HG03196 (cell line): ENCODE data around the gene STX1B.
"Not testable (repeated sequence)": the region's sequence is repeated elsewhere in the genome, so short reads cannot be mapped to it uniquely, and the experiment has no call there.

ENCODE experiments used
- ATAC-seq: cut with Tn5 transposase; IDR thresholded peaks from one replicate; pipeline ENCODE4 v1.9.1; 2021; ENCODE audit not compliant: unreplicated experiment

Gene STX1B

DNA sequence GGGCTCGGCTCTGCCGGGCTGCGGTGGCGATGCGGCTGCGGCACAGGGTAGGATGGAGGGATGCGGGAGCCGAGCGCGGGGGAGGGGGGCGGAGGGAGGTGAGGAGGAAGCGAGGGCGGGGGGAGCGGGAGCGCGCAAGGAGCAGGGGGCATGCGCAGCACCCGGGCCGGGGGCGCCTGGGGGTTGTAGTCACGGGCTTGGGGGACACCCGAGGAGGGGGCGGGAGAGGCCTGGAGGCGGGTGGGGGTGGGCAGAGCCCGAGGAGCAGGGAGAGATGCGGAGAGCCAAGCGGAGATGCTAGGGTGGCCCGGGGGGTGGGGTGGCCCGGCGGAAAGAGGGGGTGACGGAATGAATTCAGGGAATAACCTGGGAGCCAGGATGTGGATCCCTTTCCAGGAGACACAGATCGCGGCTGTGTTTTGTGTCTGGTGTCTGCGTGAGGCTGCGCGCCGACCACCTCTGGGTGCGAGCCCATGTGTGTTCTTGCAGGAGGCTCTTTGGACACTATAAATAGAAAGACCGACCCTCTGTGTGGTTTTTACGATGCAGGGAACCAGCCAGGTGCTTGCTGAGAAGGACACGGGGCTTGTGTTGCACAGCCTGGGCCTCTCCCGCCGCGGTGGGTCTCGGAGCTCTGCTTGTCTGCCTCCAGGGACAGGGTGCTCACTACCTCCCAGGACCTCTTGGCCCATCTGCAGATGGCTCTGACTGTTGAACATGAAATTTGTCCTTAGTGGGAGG, at the start of gene STX1B:
STX1B (minus strand) TSS at position 54 of the 741 bp plus-strand sequence. CDS start 242 bp downstream, outside the sequence.
- no peak for ATAC-seq

DNA sequence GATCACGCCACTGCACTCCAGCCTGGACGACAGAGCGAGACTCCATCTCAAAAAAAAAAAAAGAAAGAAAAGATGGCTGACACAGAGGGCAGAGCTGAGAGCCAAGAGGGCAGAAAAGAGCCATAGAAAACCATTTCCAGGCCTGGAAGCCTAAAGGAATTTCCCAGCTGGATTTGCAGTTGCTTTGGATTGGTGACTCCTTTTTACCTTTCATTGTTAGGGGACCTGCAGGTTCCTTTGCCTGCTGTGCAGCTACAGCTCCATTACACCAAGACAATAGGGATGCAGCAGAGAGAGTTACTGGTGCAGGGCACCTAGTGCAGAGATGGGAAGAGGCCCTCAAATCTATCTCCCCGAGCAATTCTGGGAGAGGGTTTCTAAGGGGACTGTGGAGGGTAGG, 45.2 kb upstream of the STX1B start:
- ATAC-seq: no peak

DNA sequence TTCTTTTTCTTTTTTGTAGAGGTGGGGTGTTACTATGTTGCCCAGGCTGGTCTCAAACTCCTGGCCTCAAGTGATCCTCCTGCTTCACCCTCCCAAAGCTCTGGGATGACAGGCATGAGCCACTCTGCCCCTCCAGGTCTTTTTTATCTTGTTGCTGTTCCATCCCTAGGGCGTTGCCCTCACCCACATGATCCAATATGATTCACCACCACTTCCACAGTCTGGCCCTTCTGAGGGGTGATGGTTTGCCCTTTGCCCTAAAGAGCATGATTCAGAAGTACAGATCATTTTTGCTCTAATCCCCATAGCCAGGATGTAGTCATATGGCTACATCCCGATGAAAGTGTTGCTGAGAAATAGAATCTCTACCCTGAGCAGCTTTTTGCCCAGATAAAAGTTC, 41.7 kb upstream of the STX1B start:
- ATAC-seq: no peak

DNA sequence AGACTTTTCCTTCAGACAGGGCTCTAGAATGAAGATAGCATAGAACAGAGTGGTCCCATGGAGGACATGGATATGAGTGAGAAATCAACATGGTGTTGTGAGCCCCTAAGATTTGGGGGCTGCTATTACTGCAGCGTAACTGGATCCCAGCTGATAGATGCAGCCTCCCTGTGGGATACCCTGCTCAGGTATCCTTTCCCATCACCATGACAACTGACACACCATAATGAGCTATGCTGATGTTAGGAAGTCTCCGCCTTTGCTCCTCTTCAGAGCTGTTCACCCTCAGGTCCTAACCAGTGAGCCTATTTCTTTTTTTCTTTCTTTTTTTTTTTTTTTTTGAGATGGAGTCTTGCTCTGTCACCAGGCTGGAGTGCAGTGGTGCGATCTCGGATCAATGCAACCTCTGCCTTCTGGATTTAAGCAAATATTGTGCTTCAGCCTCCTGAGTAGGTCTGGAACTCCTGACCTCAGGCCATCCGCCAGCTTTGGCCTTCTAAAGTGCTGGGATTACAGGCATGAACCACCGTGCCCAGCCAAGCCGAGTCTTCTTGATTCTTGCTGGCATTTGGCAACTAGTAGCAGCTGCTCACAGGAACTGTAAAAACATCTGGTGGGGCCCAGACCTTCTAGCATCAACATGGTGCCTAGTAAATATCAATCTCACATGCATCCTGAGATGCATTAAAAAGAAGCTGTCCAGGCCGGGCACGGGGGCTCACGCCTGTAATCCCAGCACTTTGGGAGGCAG, 40.0 kb upstream of the STX1B start:
- no peak for ATAC-seq

DNA sequence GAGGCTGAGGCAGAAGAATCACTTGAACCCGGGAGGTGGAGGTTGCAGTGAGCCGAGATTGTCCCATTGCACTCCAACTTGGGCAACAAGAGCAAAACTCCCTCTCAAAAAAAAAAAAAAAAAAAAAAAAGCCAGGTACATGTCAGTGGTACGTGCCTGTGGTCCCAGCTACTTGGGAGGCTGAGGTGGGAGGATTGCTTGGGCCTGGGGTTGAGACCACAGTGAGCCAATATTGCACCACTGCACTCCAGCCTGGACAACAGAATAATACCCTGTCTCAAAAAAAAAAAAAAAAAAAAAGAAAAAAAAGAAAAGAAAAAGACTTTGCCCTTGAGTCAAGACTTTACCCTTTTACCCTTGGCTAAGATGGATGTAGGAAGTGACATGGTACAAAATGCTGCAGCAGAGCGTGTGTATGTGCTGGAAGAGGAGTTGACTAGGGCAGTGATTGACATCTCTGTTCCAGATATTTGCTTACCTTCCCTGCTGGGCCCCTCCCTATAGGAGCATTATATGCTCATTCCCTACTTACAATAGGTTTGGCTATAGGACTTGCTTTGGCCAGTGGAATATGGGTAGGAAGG, 33.6 kb upstream of the STX1B start:
- no peak for ATAC-seq

DNA sequence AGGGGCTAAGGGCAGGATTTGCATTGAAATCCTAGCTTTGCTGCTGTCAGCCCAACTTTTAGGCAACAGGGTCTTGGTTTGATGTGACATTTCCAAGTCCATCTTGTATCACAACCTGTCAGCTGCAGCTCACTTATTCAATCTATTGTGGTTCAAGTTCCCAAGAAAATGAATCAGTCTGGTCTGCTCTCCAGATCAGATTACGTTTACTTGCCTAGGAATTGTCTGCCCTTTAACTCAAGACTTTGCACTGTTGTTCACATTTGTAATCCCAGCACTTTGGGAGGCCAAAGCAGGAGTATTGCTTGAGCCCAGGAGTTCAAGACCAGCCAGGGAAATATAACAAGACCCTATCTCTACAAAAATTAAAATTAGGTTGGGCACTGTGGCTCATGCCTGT, 32.9 kb upstream of the STX1B start:
- ATAC-seq: no peak

DNA sequence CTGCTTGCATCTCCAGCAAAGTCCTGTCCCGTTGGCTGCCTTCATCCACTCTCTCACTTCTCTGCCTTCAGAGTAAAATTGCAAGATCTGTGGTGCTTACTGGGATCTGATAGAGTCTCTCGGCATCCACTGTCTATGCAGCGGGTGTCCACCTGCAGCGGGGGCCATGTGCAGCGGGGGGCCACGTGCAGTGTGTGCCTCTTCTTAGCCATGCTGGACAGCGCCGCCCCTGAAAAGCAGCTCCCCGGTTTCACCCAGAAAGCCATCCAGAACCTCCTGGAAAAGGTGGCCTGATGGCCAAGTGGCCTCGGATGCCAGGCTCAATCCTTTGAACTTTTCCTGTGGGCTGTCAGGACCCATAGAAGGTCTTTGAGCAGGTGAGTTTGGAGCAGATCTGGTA, 32.4 kb upstream of the STX1B start:
- ATAC-seq: no peak

DNA sequence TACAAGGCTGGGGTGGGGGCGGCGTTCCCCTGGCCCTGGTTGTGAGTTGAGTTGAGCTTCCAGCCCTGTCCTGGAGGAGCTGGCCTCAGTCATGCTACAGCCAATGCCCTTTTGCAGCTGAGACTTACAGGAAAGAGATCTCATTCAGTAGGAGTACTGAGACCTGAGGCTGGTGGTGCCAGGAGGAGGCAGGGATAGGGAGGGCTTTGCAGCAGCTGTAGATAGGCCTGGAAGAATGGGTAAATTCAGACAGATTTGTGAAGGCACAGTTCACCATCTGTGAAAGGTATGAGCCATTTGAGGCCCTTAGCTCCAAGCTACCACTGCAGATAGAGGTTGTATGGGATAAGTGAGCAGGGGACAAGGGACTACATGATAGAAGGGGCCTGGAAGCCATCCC, 28.6 kb upstream of the STX1B start:
- ATAC-seq: no peak

DNA sequence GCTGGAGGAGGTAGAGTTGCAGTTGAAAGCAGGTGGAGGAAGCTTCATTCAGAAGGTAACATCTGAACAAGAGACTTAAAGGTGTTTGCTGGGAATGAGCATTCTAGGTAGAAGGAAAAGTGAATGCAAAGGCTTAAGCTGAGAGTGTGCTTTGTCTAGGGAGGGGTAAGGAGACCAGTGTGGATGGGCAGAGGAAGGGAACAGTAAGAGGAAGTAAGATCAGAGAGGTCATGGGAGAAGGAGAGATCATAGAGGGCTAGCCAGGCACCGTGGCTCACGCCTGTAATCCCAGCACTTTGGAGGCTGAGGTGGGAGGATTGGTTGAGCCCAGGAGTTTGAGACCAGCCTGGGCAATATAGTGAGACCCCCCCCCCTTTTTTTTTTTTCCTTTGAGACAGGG, 26.3 kb upstream of the STX1B start:
- no peak for ATAC-seq

DNA sequence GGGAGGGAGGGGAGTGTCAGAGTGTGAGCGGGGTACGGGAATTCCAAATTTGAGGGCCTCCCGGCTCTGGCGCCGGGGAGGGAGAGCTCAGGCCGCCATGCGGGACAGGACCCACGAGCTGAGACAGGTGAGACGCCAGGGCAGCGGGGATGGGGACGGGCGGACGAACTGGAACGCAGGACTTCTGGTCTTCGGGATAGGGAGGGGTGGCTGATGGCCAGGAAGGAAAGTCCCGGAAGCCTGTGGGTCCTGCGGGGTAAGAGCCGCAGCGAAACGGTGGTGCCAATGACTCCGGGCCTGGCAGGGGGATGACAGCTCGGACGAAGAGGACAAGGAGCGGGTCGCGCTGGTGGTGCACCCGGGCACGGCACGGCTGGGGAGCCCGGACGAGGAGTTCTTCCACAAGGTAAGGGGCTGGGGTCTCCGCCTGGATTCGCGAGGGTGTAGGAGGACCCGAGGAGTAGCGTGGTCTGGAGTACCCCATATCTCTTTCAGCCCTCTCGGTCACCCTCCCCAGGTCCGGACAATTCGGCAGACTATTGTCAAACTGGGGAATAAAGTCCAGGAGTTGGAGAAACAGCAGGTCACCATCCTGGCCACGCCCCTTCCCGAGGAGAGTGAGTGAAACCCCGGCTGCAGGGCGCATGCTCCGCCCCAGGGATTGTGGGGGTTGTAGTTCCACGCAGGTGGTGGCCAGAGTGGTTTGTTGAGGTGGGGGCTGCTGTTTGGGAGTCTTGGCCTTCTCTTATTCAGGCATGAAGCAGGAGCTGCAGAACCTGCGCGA, 23.5 kb upstream of the STX1B start:
- peak; percentile 48 for ATAC-seq

DNA sequence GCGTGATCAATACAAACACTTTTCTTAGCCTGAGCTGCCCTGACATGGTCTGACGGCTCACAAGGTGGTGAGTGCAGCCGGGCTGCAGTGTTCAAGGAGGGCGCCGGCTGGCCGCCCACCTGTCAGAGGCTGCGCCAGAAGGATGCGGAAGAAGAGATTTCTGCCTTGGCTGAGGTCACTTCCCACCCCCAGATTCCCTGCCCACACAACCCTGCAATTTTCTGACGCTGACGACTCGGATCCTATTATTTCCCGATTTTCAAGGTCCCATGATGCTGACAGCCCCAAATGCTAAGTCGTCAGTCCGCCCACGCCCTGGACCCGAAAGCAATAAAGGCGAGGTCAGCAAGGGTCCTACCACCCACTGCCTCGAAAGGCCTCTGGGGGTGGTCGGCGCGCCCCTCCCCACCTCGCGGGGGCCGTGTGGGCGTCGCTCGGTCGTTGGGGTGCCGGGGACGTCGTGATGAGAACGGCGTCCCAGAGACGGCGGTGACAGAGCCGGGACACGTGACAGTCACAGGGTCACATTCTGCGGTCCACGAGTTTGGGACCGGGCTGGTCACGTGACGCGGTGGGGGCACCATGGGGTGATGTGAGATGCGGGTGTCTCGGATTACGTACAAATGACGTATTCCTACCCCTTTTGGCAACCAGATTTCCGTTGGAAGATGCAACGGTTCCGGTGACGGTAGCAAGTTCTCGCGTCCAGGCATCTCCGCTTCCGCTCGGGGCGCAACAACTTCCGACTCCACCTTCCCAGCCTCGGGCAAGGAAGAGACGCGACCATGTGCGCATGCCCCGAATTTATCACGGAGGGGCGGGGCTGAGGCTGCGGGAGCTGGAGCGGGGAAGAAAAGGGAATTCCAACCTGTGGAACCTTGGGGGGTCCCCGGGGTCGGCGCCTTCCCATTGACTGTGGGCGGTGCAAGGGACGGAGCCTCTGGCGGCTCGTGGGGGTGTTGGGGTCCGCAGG, 22.6 kb upstream of the STX1B start, which contains the start of gene STX4:
STX4 (plus strand) TSS at position 823 of the 973 bp plus-strand sequence. CDS start 248 bp downstream, outside the sequence.
- ATAC-seq: peak; percentile 67

DNA sequence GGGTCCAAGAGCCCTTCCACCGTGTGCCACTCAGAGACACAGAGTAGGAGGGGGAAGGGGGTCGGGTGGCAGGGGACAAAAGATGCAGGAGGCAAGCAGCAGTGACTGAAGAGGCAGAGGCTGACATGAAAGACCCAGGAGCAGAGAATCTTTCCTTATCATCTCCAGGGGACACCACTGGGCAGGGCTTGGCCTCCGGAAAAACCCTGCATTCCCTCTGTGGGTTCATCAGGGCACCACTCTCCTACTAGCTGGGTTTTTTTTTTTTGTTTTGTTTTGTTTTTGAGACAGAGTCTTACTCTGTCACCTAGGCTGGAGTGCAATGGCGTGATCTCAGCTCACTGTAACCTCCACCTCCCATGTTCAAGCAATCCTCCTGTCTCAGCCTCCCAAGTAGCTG, 20.8 kb upstream of the STX1B start:
- no peak for ATAC-seq

DNA sequence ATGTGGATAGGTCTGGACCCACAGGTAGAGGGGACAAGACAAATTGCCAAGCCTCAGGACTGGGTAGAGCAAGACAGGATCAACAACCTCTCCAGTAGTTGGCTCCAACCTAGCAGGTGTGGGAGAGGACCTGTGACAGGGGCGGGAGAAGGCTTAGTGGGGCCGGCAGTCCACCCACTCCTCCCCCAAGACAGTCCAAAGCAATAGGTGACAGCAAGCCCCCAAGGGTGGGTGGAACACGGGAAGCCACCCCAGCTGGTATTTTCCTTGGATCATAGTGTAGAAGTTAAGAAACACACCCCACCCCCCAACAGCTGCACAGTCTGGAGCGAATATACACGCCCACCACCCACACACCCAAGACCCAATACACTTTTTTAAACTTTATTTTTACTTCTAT, 18.8 kb upstream of the STX1B start:
- ATAC-seq: no peak

DNA sequence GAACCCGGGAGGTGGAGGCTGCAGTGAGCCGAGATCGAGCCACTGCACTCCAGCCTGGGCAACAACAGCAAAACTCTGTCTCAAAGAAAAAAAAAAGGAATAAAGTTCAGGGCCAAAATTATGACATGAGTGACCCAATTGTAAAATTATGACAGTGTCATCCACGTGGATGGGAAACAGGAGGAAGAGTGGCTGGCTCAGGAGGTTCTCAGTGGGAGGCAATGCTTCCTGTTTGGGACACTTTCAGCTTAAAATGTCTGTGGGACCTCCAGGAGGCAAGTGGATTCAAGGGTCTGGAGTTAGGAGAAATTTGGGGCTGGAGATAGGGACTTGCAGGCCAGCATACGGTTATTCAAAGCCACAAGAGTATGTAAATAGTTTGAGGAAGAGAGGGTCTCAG, 14.9 kb upstream of the STX1B start:
- ATAC-seq: no peak

DNA sequence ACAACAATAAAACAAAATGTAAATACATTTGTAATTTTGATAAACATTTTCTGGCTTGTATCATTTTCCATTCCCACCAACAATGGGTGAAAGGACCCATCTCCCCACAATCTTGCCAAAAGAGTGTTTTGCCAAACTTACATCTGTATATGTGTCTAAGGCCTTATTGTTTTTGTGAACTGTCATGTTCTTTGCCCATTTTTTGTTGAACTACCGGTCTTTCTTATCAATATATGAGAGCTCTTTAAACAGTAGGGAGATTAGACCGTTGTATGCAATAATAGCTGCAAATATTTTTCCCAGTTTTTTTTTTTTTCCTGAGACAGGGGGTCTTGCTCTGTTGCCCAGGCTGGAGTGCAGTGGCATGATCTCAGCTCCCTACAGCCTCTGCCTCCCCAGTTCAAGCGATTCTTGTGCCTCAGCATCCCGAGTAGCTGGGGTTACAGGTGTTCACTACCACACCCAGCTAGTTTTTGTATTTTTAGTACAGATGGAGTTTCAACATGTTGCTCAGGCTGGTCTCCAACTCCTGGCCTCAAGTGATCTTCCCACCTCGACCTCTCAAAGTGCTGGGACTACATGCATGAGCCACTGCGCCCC, 13.3 kb upstream of the STX1B start:
- ATAC-seq: no peak

DNA sequence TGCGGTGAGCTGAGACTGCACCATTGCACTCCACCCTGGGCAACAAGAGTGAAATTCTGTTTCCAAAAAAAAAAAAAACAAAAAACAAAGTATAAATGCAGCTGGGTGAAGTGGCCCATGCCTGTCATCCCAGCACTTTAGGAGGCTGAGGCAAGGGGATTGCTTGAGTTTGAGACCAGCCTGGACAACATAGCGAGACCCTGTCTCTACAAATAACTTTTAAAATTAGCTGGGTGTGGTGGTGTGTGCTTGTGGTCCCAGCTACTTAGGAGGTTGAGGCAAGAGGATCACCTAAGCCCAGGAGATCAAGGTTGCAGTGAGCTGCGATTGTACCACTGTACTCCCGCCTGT, 12.8 kb upstream of the STX1B start:
- no peak for ATAC-seq

DNA sequence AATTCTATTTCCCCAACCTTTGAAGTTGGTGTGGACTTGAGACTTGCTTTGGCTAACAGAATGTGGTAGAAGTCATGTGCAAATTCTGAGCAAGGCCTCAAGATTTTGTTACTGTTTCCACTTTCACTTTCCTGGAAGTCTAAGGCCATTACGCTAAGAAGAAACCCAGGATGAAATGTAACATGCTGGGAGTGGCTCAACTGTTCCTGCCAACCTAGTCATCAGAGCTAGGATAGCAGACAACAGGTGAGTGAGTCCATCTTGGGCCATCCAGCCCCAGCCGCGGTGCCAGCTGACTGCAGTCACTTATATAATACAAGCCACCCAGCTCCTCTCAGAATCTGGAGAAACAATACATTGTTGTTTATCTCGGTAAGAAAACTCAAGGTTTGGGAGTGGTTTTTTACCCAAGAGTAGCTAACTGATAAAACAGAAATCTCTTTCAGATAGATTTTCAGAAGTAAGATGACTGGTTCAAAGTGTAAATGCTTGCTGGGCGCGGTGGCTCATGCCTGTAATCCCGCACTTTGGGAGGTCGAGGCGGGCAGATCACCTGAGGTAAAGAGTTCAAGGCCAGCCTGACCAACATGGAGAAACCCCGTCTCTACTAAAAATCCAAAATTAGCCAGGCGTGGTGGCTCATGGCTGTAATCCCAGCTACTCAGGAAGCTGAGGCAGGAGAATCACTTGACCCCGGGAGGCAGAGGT, 12.3 kb upstream of the STX1B start:
- no peak for ATAC-seq

DNA sequence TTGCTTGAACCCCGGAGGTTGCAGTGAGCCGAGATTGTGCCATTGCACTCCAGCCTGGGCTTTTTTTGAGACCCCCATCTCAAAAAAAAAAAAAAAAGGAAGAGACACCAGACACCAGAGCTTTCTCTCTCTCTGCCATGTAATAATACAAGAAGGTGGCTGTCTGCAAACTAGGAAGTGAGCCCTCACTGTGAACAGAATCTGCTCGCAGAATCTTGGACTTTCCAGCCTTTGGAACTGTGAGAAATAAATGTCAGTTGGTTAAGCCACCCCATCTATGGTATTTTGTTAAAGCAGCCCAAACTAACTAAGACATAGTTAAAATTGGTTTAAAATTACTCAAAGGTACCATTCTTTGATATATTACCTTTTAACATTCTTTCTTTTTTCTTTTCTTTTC, 10.1 kb upstream of the STX1B start:
- no peak for ATAC-seq

DNA sequence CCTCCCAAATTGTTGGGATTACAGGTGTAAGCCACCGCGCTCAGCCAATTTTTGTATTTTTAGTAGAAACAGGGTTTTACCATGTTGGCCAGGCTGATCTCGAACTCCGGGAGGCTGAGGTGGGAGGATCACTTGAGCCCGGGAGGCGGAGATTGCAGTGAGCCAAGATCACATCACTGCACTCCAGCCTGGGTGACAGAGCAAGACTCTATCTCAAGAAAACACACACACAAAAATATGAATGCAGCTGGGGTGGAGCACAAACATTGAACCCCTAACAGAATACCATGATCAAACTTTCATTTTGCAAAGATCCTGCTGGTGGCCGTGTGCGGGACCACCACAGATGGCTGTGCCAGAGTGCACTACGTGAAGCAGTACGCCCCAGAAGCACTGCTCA, 7.3 kb upstream of the STX1B start:
- ATAC-seq: not testable (repeated sequence)
